Retina (tissue), 1 donor: ENCODE results near the gene FN1.

Experiments used
- DNase-seq: peaks from one replicate; pipeline ENCODE4 v3.0.0-alpha.2; 2016

FN1 gene

DNA sequence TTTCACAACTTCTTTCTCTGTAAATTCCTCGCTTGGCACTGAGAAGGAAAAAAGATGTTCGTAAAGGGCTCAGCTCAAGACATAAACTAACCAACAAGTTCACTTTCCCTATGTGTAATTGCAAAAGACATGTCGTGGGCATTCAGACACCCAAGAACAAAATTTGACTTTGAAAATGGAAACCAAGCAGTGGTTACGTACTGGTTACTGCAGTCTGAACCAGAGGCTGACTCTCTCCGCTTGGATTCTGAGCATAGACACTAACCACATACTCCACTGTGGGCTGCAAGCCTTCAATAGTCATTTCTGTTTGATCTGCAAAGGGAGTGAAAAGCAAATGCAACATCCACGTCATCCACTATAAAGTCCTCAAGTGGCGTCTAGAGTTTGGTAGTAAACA lies 53.9 kb downstream of the FN1 start:
- no peak for DNase-seq

DNA sequence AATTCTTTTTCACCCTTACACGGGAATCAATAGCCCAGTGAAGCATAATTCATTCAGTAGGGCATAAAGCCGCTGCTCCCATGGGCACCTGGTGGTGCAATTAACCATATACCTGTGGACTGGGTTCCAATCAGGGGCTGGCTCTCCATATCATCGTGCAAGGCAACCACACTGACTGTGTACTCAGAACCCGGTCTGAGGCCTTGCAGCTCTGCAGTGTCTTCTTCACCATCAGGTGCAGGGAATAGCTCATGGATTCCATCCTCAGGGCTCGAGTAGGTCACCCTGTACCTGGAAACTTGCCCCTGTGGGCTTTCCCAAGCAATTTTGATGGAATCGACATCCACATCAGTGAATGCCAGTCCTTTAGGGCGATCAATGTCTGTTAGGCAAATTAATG lies 55.2 kb downstream of the FN1 start:
- DNase-seq, result no peak

DNA sequence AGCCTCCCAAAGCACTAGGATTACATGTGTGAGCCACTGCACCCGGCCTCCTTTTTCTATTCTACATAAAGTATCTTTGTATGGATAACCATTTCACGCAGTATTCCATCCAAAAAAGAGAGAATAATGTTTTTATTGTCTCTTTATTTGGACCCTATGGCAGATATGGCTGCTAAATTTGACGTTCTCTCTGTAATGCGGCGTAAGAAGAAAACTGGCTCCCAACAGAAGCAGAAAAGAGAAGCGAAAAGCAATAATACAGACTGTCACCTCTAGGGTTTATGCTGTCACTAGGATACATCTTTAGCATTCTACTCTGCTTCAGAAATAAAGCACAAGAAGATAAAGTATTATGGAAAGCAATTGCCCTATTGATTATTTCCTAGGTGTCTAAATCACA lies 55.9 kb downstream of the FN1 start:
- DNase-seq, result no peak

DNA sequence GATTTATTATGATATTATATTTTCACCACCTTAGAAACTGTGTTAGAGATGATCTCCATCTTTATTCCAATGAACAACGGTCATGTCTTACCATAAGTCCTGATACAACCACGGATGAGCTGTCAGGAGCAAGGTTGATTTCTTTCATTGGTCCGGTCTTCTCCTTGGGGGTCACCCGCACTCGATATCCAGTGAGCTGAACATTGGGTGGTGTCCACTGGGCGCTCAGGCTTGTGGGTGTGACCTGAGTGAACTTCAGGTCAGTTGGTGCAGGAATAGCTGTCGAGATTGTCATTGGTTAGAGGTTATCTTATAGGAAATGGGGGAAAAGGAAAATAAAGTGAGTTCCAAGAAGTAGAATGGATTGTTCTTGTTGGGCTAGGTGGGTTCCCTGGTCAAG lies 56.8 kb downstream of the FN1 start:
- no peak for DNase-seq

DNA sequence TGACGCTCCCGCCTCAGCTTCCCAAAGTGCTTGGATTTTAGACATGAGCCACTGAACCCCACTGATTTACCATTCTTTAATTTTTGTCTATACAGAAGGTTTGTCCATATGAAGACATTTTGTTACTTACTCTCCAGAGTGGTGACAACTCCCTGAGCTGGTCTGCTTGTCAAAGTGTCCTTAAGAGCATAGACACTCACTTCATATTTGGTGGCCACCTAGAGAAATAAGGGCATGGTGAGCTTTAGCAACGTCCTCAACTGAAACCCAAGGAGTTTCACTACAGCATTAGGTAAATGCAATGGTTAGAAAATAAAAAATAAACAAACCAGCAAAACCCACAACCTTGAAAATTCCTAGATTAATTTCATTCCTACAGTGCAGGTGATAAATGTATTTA lies 57.8 kb downstream of the FN1 start:
- no peak for DNase-seq

DNA sequence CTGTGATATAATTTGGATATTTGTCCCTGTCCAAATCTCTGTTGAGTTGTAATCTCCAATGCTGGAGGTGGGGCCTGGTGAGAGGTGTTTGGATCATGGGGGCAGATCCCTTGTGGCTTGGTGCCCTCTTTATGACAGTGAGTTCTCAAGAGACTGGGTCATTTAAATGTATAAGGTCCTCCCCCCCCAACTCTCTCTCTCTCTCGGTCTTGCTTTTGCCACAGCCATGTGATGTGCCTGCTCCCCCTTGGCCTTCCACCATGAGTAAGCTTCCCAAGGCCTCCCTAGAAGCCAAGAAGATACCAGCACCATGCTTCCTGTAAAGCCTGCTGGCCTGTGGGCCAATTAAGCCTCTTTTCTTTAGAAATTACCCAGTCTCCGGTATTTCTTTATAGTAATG lies 58.6 kb downstream of the FN1 start:
- no peak for DNase-seq

DNA sequence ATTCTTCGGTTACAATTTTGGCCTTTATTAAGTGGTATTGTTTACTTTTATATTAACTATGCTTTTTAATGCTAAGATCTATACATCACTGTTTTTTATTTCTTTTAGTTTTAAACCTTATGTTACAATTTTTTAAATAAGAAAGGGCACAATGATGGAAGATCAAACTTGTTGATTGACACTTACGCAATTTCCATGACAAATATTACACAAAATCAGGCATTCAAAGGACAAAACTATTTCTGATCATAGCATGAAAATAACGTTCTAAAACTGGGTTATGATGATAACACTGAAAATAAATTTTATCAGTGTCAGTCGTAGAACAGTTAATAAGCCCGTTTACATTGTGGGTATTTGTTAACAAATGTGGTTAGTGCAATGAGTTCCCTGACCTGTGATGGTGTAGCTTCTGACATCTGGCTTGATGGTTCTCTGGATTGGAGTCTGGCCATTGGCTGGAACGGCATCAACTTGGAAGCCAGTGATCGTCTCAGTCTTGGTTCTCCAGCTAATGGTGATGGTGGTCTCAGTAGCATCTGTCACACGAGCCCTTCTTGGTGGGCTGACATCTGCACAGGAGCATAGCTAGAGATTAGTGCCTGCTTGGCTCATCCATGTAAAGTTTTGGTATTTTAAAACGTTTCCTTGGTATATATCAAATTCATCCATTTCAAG lies 59.6 kb downstream of the FN1 start:
- DNase-seq, result no peak

DNA sequence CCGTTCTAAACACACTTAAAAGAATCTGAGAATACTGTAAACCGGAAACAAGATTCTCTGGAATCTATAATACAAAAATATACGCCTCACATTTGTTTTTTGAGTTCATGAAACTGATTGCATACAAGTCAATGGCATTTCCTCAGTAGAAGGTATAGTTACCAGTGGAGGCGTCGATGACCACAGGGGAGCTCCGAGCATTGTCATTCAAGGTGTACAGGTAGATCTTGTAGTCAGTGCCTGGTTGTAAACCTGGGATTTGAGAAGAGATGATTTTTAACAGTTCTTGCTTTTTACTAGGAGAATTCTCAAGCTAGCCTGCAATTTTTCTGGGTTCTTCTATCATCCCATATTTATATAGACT lies 60.4 kb downstream of the FN1 start:
- DNase-seq, result no peak

DNA sequence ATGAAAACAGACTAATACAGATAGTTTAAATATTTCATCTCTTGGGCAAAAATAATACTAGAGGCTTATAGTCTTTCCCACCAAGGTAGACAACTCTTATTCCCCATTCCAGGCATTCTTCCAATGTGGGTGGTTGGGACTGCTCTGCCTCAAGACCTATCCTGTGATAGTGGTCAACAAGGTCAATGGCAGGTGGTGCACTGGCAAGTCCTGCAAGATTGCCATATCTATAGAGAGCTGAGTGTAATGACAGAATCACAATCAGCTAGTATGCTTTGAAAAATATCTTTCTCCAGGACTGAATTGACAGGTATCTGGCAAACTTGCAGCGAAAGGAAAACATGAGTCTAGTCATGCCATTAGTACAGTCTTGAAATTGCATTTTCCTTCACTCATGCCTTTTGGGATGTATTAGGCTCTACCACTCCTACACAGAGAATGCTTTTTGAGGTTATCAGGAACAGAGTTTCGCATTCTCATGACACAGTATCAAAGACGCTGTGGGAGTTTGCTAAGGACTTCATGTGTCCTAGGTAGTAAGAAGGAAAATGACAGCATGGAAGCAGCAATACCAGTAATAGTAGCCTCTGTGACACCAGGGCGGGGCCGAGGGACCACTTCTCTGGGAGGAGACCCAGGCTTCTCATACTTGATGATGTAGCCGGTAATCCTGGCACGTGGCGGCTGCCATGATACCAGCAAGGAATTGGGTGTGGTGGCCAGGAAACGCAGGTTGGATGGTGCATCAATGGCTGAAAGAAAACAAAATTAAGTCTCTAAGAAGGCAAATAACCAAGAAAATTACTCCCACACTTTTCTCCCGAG lies 61.0 kb downstream of the FN1 start:
- DNase-seq, result no peak

DNA sequence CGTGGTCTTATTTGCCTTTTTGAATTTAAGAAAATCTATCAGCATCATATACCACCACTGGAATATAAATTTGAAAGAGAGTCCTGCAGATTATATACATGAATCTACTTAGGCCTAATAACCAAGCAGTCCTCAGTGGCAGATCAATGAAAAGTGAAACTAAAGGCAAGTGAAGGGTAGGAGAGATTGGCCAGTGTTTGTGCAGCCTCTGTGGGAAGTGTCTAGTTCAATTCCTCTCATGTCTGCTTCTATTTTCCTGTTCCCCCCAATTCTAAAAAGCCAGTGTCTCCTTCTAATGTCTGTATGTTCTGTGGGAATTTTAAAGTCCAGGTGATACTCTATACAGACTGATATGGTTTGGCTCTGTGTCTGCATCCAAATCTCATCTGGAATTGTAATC lies 61.9 kb downstream of the FN1 start:
- DNase-seq, result no peak

DNA sequence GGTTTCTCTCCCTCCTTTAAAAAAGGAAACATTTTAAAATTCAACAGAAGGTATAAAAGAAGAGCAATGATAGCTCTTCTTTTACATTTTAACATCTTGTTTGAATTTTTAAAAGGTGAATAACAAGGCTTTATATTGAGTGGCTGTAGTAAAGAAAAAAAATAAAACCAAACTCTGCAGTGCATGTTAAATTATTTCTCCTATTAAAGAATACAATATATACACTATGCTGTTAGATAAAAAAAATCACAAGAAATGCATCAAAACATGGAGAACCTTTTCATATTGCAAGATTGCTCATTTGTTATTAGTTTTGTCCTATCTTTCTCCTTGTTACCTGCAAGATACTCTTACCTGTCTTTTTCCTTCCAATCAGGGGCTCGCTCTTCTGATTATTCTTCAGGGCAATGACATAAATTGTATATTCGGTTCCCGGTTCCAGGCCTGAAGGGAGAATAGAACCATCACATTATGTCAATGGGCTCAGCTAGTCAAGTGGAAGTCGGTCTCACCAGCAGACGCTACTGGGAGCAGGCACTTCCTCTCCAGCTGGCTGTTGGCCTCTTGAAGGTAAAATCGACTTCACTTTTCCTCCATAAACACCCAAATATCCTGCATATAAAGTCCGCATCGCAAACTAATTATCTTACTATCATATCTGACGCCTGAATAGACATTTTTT lies 62.8 kb downstream of the FN1 start:
- no peak for DNase-seq

DNA sequence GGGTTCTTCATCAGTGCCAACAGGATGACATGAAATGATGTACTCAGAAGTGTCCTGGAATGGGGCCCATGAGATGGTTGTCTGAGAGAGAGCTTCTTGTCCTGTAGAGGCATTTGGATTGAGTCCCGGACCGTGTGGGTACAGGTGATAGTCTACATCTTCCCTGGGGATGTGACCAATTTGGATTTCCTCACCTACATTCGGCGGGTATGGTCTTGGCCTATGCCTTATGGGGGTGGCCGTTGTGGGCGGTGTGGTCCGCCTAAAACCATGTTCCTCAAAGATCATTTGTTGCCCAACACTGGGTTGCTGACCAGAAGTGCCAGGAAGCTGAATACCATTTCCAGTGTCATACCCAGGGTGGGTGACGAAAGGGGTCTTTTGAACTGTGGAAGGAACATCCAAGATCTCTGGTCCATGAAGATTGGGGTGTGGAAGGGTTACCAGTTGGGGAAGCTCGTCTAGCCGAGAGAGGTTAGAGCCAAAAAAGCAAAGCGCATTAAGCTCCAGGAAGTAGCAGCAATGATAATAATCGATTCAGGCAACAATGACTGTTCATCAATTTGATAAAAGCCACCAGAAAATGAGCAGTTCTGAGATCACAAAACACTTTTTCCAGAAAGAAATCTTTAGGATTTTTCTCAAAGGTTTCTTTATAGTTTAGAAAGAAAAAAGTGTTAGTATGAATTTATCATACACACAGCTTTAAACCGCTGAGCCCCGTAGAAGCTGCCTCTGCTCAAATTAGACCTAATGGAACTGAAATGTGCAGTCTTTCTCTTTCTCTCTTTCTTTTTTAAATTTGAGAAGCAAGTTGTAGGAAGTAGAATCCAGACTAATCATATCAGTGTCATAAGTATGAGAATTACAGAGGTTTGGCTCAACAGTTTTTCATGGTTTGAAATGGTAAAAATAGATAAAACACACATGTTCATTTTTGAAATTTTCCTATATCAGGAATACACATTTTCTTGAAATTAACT lies 63.7 kb downstream of the FN1 start:
- no peak for DNase-seq

DNA sequence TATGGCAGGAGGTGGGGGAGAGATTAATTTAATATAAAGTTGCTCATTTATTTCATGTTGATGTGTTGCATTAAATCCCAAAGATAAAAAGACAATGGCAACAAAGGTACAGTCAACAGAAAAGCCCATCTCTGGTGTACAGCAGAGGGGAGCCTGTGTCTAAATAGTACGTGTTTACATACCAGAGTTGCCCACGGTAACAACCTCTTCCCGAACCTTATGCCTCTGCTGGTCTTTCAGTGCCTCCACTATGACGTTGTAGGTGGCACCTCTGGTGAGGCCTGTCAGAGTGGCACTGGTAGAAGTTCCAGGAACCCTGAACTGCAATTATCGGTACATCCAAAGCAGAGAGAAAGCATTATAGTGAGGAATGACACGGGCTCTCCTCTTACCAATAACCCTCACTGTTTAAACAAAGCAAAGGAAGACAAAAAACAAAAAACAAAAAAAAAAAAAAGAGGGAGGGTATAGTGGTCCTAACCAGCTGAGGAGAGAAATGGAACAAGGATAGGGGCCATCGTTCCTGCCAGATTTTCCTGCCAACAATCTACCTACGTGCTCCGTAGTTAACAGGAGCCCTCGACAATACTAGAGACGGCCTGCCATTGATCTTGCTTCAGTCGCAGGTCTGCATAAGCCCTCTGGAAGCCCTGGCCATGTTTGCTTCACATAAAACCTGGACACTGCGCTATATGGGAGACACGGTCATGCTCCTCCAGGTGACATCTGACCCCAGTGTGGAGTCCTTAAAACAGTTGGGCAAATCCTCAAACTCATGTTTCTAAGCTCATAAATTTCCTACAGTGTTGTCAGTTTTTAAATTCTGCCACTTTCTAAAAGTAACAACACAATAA lies 65.5 kb downstream of the FN1 start:
- DNase-seq, result no peak

DNA sequence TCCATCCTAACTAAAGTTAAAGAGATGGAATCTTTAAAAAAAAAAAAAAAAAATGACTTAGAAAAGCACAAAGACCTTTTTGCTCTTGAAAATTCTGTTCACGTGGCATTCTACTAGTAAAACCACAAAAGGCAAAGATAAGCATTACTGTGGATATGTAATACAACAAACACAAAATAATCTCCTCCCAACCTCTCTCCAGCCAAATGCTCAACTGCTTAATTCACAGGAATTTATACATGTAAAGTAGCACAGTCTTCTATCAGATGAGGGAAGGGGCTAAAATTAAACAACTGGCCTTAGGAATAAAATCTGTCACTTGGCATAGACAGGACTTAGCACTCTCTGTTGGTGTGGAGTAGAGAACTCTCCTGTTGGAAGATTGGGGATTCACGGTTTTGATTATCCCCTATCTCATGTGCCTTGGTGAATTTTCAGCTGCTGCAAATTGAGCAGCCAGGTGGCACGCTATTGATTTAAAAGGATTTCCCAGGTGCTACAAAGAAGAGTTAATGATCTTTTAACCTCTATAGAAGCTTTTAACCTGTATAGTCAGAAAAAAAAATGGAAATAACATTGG lies 66.6 kb downstream of the FN1 start:
- no peak for DNase-seq

DNA sequence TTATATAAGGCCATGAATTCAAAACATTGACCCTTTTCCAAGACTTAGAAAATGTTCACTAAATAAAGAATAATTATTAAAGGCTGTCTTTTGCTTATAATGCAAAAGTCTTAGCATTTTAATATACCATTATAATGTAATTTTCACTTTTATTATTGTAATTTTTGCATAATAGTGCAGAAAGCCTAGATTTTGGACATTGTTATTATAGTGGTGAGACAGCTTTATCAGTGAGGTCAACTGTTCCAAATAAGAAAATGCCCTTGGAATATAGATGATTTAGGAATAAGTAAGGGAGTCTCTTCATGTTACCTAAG lies 67.4 kb downstream of the FN1 start:
- no peak for DNase-seq

DNA sequence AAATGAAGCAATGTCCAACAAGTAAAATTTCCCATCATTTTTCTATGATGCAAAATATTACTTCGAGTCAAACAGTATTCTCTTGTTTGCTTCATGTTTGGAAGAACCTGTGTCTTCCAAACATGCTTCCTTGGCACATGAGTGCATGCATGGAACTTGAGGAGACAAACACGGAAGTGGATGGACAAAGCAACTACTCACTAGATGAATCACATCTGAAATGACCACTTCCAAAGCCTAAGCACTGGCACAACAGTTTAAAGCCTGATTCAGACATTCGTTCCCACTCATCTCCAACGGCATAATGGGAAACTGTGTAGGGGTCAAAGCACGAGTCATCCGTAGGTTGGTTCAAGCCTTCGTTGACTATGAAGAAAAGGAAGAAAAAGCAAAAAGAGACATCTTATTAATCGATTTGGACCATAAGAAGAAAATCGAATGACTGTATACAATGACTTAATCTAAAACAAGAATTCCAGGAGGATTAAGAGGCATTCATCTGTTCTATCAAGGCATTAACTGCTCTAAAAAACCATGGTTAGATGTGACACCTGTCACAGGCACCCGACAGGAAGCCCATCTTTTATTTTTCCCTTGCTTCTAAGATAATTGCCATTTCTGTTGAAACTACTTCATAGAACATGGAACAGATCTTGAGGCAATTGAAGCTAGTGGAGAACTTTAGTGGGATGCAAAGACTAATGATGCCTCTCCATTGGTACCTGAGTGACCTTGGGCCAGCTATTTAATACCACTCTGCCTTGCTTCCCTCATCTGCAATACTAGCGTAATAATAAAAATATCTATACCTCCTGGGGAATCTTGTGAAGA lies 68.0 kb downstream of the FN1 start:
- DNase-seq, result no peak

DNA sequence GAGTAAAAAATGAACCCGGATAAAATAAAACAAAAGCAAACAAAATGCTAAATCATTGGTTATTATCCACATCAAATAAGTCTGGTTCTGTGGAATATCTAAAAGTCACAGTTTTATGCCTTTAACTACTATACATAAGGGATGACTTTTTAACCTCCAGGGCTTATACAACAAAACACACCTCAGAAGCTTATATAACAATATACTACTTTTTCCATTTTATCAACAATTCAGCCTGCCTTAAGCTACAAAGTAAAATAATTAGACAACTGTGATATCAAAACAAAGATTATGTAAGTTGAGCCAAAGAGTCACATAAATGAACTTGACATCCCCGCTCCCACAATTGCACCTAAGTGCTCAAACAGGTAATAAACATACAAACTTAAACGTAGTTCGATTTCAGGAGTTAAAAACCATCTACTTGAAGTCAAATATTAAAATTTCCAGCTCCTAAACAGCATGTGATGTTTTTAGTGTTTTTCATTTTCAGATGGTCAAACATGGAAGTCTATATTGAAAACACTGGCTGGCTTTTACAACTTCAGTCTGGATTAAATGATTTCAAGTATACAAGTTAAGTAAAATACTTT lies 69.3 kb downstream of the FN1 start:
- no peak for DNase-seq

DNA sequence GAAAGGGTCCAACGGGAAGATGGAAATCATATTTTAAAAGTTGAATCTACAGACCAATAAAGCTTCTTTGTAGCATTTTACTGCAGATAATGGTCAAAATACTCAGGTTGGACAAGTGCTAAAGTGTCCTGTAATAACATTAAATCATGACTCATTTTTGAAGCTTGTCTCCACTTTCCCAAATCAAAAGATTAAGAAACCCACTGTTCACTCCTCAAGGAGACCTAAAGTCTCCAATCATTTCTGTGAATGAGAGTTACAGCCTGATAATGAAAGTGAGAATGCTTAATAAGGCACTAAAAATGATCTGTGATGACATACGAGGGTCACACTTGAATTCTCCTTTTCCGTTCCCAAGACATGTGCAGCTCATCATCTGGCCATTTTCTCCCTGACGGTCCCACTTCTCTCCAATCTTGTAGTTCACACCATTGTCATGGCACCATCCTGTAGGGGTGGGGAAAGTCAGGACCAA lies 70.6 kb downstream of the FN1 start:
- no peak for DNase-seq

DNA sequence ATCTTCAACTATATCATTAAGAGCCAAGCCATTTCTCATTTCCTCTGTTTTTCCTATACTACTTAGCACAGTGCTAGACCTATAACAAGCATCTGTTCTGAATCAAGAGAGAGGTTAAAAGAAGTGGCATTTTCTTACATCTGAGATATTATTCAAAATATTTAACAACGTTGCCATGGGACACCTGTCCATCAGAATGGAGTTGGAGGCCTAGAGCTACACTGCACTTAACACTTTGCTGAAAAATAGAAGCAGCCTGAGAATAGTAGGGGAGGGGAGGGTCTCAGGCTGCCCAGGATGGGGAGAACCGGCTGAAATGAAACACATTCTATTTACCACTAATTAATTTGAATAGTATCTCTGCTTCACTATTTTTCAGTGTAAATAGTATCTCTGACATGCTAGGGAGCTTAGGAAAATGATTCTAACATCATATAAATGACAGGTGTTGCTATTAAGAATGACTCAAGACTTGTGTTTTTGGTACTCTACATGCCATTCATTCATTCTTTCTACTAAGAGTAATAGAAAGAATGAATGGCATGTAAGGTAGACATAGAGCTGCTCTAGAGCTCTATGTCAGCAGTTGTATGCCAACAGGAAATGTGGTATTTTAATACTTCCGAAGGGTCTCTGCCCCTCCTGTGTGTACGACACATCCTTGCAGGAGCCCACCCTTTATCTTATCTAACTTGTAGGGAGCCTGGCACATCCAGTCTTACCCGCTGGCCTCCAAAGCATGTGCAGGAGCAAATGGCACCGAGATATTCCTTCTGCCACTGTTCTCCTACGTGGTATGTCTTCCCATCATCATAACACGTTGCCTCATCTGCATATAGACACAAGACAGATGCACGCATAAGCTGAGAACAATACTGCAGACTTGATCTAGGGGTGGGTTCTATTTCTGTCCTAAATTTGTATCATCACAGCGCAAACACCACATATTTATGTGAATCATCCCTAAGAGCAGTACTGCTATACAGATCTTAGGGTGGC lies 71.4 kb downstream of the FN1 start:
- no peak for DNase-seq
